CD4-positive, alpha-beta T cell treated with Interleukin-12 subunit alpha and Interleukin-12 subunit beta, for 1 hour (primary cell): ENCODE data around the gene ADH6.
"Not testable (repeated sequence)": the region's sequence is repeated elsewhere in the genome, so short reads cannot be mapped to it uniquely, and the experiment has no call there.

Source experiments
- DNase-seq: peaks from one replicate; pipeline ENCODE4 v3.0.0-alpha.2; 2020

Gene ADH6

GRCh38 chr4:99189900-99190299 is 29.1 kb downstream of the ADH6 start:
- not testable (repeated sequence) for DNase-seq

GRCh38 chr4:99186029-99186428 is 33.0 kb downstream of the ADH6 start:
- DNase-seq, result no peak

GRCh38 chr4:99185581-99185980 is 33.5 kb downstream of the ADH6 start:
- no peak for DNase-seq

GRCh38 chr4:99180382-99181070 is 38.5 kb downstream of the ADH6 start:
- no peak for DNase-seq

- DNase-seq, result no peak
These were observed 39.4 kb downstream of the ADH6 start for GRCh38 chr4:99179626-99180025.

GRCh38 chr4:99179178-99179577 is 39.9 kb downstream of the ADH6 start:
- no peak for DNase-seq

- DNase-seq, result no peak
These were observed 52.5 kb downstream of the ADH6 start for GRCh38 chr4:99166544-99166943.

GRCh38 chr4:99165978-99166377 is 53.1 kb downstream of the ADH6 start:
- DNase-seq, result no peak

GRCh38 chr4:99161373-99162099 is 57.5 kb downstream of the ADH6 start:
- no peak for DNase-seq

GRCh38 chr4:99159699-99160098 is 59.3 kb downstream of the ADH6 start:
- DNase-seq, result no peak

GRCh38 chr4:99157478-99157935 is 61.5 kb downstream of the ADH6 start:
- no peak for DNase-seq

GRCh38 chr4:99156992-99157391 is 62.1 kb downstream of the ADH6 start:
- no peak for DNase-seq

GRCh38 chr4:99154658-99155342 is 64.2 kb downstream of the ADH6 start:
- no peak for DNase-seq
